HCT116 (cell line): Measurements from ENCODE around the gene CCDC172.

Experiments used
- CEBPB ChIP-seq: IDR thresholded peaks from 2 replicates; pipeline ENCODE4 v1.6.1; 2012; ENCODE audit warnings: low read depth
- CTCF ChIP-seq, 3 experiments: fragments of 200-600 bp in 1 of 3; sonication (generic) in 1 of 3; IDR thresholded peaks in 2 of 3; conservative IDR thresholded peaks in 1 of 3; 2 replicates each; pipeline ENCODE4 v1.5.1; 2012 to 2017; ENCODE audit warnings: low read depth in 2 of 3, low read length in 2 of 3, antibody characterized with exemption in 1 of 3, borderline replicate concordance in 1 of 3, control low read depth in 1 of 3, mild to moderate bottlenecking in 1 of 3, mixed read lengths in 1 of 3, mixed run types in 1 of 3, moderate library complexity in 1 of 3; ENCODE audit not compliant: insufficient read depth in 1 of 3
- EGR1 ChIP-seq: IDR thresholded peaks from 2 replicates; pipeline ENCODE4 v1.6.1; 2012; ENCODE audit warnings: low read depth
- EZH2 ChIP-seq: fragments of 200-600 bp; sonication (generic); IDR thresholded peaks from 2 replicates; pipeline ENCODE4 v1.6.1; 2017; ENCODE audit warnings: antibody characterized with exemption, mixed run types
- EZH2phosphoT487 ChIP-seq: fragments of 200-600 bp; IDR thresholded peaks from 2 replicates; pipeline ENCODE4 v1.6.1; 2018; ENCODE audit warnings: antibody characterized with exemption, borderline replicate concordance
- JUND ChIP-seq: IDR thresholded peaks from 2 replicates; pipeline ENCODE4 v1.6.1; 2012
- MAX ChIP-seq: IDR thresholded peaks from 2 replicates; pipeline ENCODE4 v1.6.1; 2012
- POLR2A ChIP-seq: IDR thresholded peaks from 2 replicates; pipeline ENCODE4 v1.7.0; 2011; ENCODE audit warnings: borderline replicate concordance; ENCODE audit not compliant: insufficient read depth, insufficient read length; ENCODE audit errors: extremely low read depth
- POLR2AphosphoS5 ChIP-seq: IDR thresholded peaks from 2 replicates; pipeline ENCODE4 v1.6.1; 2011; ENCODE audit warnings: mild to moderate bottlenecking, low read depth, low read length, moderate library complexity
- RAD21 ChIP-seq: IDR thresholded peaks from 2 replicates; pipeline ENCODE4 v1.6.1; 2012; ENCODE audit warnings: low read depth, mild to moderate bottlenecking
- REST ChIP-seq: IDR thresholded peaks from 2 replicates; pipeline ENCODE4 v1.6.1; 2012; ENCODE audit warnings: low read depth
- TCF7L2 ChIP-seq: IDR thresholded peaks from 2 replicates; pipeline ENCODE4 v1.7.0; 2011; ENCODE audit warnings: borderline replicate concordance, inconsistent platforms; ENCODE audit not compliant: insufficient read depth, insufficient read length; ENCODE audit errors: extremely low read depth
- YY1 ChIP-seq: IDR thresholded peaks from 2 replicates; pipeline ENCODE4 v1.6.1; 2011; ENCODE audit warnings: low read length, low read depth, moderate library complexity, mild to moderate bottlenecking; ENCODE audit not compliant: insufficient replicate concordance; ENCODE audit errors: extremely low read depth
- ZNF274 ChIP-seq: fragments of 200-500 bp; sonication (Bioruptor generic); IDR thresholded peaks from 2 replicates; pipeline ENCODE4 v1.6.1; 2014; ENCODE audit warnings: mild to moderate bottlenecking, low read depth, low read length, inconsistent platforms

- TF ChIP-seq REST (no peak), CTCF (IDR thresholded peaks at IDR 0.05 in 2 of 3, conservative IDR thresholded peaks at IDR 0.05 in 1 of 3; ENCODE audit: borderline replicate concordance in 1 of 3, insufficient read depth in 1 of 3, low read depth in 2 of 3, low read length in 2 of 3) (no peak), YY1 (no peak), EGR1 (no peak), JUND (no peak), POLR2A (no peak), EZH2 (no peak), EZH2phosphoT487 (no peak), ZNF274 (no peak), CEBPB (no peak), TCF7L2 (no peak), RAD21 (no peak), MAX (no peak), POLR2AphosphoS5 (no peak)
Observed at GRCh38 chr10:116311706-116312490, 12.3 kb upstream of the CCDC172 start.
